ENCODE data around the gene CYP46A1.

CYP46A1 gene

DNA sequence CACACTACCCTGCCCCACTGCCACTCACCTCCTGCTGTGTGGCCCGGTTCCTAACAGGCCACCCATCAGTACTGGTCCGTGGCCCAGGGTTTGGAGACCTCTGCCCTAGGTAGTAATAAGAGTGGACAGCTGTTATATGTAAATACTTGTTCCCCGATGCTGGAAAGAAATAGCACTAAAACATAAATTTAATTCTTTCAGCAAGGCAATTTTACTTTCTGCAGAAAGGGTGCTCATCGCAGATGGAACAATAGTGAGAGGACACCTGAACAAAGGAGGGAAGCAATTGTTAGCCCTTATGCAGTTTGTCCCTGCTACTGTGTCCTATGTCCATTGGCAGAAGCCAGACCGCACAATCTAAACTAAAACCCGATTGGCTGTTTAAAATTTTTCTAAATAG, 5.9 kb upstream of the CYP46A1 start:
- in situ Hi-C loops (cut with MboI; ENCODE audit: low pct_unique_long_range_greater_than_20kb, low sequenced_read_pairs, unreplicated experiment) = no loop called here
- no peak for DNase-seq (ENCODE audit: low spot score)
- TF ChIP-seq CTCF (IDR thresholded peaks at IDR 0.05; ENCODE audit: extremely low read depth, insufficient read depth, missing control alignments) = no peak

GRCh38 chr14:99679111-99679510, 5.0 kb upstream of the CYP46A1 start:
- no peak for DNase-seq (ENCODE audit: low spot score)
- TF ChIP-seq CTCF (IDR thresholded peaks at IDR 0.05; ENCODE audit: extremely low read depth, insufficient read depth, missing control alignments) = no peak
- in situ Hi-C loops (cut with MboI; ENCODE audit: low pct_unique_long_range_greater_than_20kb, low sequenced_read_pairs, unreplicated experiment) = no loop called here

- TF ChIP-seq CTCF (IDR thresholded peaks at IDR 0.05; ENCODE audit: extremely low read depth, insufficient read depth, missing control alignments) = no peak
- DNase-seq (ENCODE audit: low spot score) = no peak
- in situ Hi-C loops (cut with MboI; ENCODE audit: low pct_unique_long_range_greater_than_20kb, low sequenced_read_pairs, unreplicated experiment) = no loop called here
Observed at GRCh38 chr14:99679543-99679942, 4.6 kb upstream of the CYP46A1 start.

GRCh38 chr14:99679996-99680395, 4.1 kb upstream of the CYP46A1 start:
- TF ChIP-seq CTCF (IDR thresholded peaks at IDR 0.05; ENCODE audit: extremely low read depth, insufficient read depth, missing control alignments) = no peak
- in situ Hi-C loops (cut with MboI; ENCODE audit: low pct_unique_long_range_greater_than_20kb, low sequenced_read_pairs, unreplicated experiment) = no loop called here

DNA sequence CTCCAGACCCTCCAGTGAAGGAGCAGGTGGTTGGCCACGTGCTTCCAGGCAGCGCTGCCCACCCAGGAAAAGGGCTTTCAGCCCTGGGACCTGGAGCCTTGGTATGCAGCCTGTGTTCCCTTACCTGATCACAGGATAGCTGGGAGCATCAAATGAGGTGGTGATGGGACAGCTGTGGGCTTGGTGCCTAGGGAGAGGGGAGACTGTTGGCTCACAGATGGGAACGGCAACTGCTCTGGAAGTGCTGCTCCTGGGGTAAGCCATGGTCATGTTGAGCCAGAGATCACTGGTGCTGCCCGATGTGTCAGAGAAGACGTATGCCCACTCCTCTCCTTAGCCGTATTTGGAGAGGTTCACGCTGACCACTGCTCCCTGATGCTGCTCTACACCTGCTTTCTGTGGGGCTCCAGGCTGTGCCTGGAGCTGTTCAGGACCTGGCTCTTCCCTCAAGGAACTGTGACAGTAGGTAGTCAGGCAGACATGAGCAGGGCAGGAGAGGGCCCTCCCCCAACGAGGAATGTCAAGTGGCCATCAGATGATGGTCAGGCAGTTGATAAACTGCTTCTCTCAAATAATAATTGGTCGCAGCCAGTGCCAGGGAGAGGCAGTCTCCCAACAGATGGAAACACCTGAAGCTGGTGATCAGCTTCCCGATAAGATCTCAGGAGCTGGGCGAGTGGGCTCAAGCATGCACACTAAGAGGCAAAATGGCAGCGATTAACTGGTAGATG, 2.8 kb upstream of the CYP46A1 start:
- in situ Hi-C loops (cut with MboI; ENCODE audit: low pct_unique_long_range_greater_than_20kb, low sequenced_read_pairs, unreplicated experiment) = no loop called here
- no peak for DNase-seq (ENCODE audit: low spot score)
- TF ChIP-seq CTCF (IDR thresholded peaks at IDR 0.05; ENCODE audit: extremely low read depth, insufficient read depth, missing control alignments) = no peak

More at GRCh38 chr14:99679996-99680395, 4.1 kb upstream of the CYP46A1 start:
- DNase-seq (ENCODE audit: low spot score) = no peak

DNA sequence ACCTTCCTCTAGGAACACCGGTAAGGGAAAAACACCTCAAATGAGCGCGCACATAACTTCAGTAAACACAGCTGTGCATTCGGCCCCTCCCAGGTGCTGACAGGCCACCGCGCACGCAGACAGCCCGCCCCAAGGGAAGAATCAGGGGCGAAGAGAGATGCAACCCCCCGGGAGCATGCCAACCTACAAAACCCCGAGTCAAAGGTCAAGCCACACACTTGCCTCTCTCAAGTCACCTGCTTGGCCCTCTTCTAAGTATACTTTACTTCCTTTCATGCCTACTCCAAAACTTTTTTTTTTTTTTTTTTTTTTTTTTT, 2.3 kb upstream of the CYP46A1 start:
- TF ChIP-seq CTCF (IDR thresholded peaks at IDR 0.05; ENCODE audit: extremely low read depth, insufficient read depth, missing control alignments) = no peak
- DNase-seq (ENCODE audit: low spot score) = no peak
- in situ Hi-C loops (cut with MboI; ENCODE audit: low pct_unique_long_range_greater_than_20kb, low sequenced_read_pairs, unreplicated experiment) = no loop called here

Data from GM13977 (cell line).